Esophagus squamous epithelium (tissue), 5 donors: ENCODE results near the gene METRN. TPM values are rescaled to one million over a fixed set of nuclear protein-coding genes. Genes with fewer than 3 reads are reported as not detected.
A peak's percentile ranks its signal among the peaks of the same experiment; 100 is the strongest.

Experiments used
- DNase-seq: peaks from one replicate; lab custom pipeline; 2025; lab: John Stamatoyannopoulos, UW
- H3K27ac ChIP-seq, 4 donors: fragments of 200-600 bp; sonication (generic); one replicate each; pipeline ENCODE4 v1.5.1; 2016 to 2019; ENCODE audit warnings: mild to moderate bottlenecking in 1 of 4
- H3K27me3 ChIP-seq, 4 donors: fragments of 200-600 bp; sonication (generic); 1 replicate in 3 of 4; 2 replicates in 1 of 4; pipeline versions ENCODE4 v1.5.1 to v1.6.0; 2017 to 2021; ENCODE audit warnings: antibody characterized with exemption in 1 of 4
- H3K36me3 ChIP-seq, 3 donors: fragments of 200-600 bp; sonication (generic); one replicate each; pipeline ENCODE4 v1.5.1; 2016 to 2019
- H3K4me1 ChIP-seq, 3 donors: fragments of 200-600 bp; sonication (generic); one replicate each; pipeline ENCODE4 v1.5.1; 2017 to 2019
- H3K4me3 ChIP-seq, 4 donors: fragments of 200-600 bp; sonication (generic); 1 replicate in 3 of 4; 2 replicates in 1 of 4; pipeline ENCODE4 v1.5.1; 2016 to 2019; ENCODE audit warnings: mild to moderate bottlenecking in 2 of 4, moderate library complexity in 1 of 4
- H3K9me3 ChIP-seq, 3 donors: fragments of 200-600 bp; sonication (generic); one replicate each; pipeline ENCODE4 v1.5.1; 2016 to 2019
- POLR2A ChIP-seq, 4 donors: fragments of 450-650 bp; IDR thresholded peaks; one replicate each; pipeline ENCODE4 v1.6.1; 2017; ENCODE audit warnings: antibody characterized with exemption in 4 of 4, mild to moderate bottlenecking in 4 of 4, moderate library complexity in 3 of 4
- WGBS, 2 donors: methylation state at CpG; one replicate each; pipeline ENCODE4 v1.1.5; 2018; 5-methylcytosine and 5-hydroxymethylcytosine counted together
- intact Hi-C: fragments of 100-400 bp; cut with DNase I; formaldehyde crosslinking; loops from one replicate; pipeline ENCODE4 v1.15.0; 2022
- total RNA-seq, 4 donors: library from RNA; depleted of rRNA; stranded (reverse); fragments of >200 nt; gene quantifications; one replicate each; pipeline ENCODE4 v1.1.0, GENCODE V29; 2016
- TF ChIP-seq, protein P1 (sequence below), 6 experiments: fragments of 450-650 bp in 4 of 6; fragments of 200-600 bp in 2 of 6; sonication (generic) in 2 of 6; IDR thresholded peaks; one replicate each; pipeline ENCODE4 v1.5.1; 2016 to 2019; ENCODE audit warnings: antibody characterized with exemption in 6 of 6, mild to moderate bottlenecking in 4 of 6, moderate library complexity in 4 of 6
- donor health status: DM: yes; HTN: yes; CAD: no.

Gene METRN
- total RNA-seq, 4 donors from 2014 or later, result 4.2 to 12.7 (median 8.8) TPM

DNA sequence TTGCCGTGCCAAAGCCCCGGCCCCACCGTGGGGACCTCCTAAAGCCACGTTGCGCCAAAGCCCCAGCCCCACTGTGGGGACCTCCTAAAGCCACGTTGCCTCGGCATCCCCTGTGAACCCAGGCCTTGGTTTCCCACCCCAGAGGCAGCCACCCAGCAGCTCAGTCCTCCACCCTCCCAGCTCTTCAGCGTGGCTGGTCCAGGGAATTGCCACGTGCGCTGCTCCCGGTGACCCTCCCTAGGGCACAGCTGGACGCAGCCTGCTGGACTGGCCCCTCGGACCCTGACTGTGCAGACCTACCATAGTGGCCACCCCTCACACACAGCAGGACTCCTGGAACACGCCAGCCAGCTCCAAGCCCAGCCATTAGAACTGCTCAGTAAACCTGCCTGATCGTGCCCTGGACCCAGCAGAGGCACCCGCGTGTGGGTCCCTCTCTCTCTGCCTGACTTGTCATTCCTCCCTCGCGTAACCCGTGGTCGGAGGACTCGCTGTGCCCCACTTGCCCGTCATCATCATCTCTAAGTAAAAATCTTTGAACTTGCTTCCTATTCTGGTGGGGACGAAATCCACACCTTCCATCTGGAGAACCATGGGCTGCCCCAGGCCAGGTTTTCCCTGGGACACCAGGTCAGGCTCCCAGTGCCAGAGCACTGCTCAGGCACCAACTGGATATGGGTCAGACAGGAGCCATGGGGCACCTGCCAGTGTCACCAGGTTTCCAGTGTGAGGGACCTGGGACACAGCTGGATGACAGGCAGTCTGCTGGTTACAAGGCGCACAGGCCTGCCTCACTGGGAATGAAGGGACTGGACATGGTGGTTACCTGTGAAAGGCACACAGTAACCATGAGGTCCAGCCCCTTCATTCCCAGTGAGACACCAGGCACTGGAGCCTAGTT lies 20.3 kb downstream of the METRN start:
- 89 to 93% methylated on average over 11 to 13 of the region's 25 CpGs for WGBS, 2 donors
- TF ChIP-seq, protein P1, sequence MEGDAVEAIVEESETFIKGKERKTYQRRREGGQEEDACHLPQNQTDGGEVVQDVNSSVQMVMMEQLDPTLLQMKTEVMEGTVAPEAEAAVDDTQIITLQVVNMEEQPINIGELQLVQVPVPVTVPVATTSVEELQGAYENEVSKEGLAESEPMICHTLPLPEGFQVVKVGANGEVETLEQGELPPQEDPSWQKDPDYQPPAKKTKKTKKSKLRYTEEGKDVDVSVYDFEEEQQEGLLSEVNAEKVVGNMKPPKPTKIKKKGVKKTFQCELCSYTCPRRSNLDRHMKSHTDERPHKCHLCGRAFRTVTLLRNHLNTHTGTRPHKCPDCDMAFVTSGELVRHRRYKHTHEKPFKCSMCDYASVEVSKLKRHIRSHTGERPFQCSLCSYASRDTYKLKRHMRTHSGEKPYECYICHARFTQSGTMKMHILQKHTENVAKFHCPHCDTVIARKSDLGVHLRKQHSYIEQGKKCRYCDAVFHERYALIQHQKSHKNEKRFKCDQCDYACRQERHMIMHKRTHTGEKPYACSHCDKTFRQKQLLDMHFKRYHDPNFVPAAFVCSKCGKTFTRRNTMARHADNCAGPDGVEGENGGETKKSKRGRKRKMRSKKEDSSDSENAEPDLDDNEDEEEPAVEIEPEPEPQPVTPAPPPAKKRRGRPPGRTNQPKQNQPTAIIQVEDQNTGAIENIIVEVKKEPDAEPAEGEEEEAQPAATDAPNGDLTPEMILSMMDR (IDR thresholded peaks at IDR 0.05), result no peak
- no peak for TF ChIP-seq POLR2A (IDR thresholded peaks at IDR 0.05)
- intact Hi-C loops, result no loop called here

DNA sequence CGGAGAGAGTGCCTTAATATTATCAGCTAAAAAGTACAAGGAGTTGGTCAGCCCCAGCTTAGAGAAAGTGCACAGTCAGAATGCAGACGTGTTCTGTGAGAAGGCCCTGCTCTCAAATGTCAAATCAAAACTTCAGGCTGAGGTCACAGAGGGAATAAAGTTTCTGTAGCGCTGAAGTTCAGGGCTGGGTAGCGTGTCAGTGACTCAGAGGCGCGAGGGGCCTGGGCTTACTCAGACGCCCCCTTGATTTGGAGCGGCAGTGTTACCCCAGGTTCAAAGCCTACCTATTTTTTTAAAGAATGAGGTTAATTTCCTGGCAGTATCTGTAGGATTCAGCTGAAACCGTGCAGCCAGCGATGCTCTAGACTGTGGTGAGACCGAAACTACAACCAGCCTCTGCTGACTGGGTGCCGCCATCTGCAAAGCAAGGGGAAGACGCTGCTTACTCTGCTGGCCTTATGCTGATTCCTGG lies 21.1 kb downstream of the METRN start:
- intact Hi-C loops, result no loop called here
- WGBS, 2 donors, result 89 to 90% methylated on average over 10 to 13 of the region's 13 CpGs
- no peak for TF ChIP-seq POLR2A (IDR thresholded peaks at IDR 0.05)
- TF ChIP-seq, protein P1 (IDR thresholded peaks at IDR 0.05), result no peak
- no peaks in the 10 kb centered on the region for H3K27me3 ChIP-seq
- no peak overlapping the region for H3K27ac ChIP-seq
- peaks cover 11 to 25% (median 11%) of the 10 kb centered on the region in 3 donors for H3K4me1 ChIP-seq
- H3K36me3 ChIP-seq, result peaks cover 35 to 84% (median 35%) of the 10 kb centered on the region in 3 donors
- no peaks in the 10 kb centered on the region for H3K9me3 ChIP-seq
- DNase-seq, result no peak
- H3K4me3 ChIP-seq, result no peak overlapping the region

More for the DNA sequence above, 20.3 kb downstream of the METRN start:
- H3K4me3 ChIP-seq, result no peak overlapping the region
- H3K4me1 ChIP-seq, result peaks cover 8 to 20% (median 10%) of the 10 kb centered on the region in 3 donors
- peaks cover 35 to 92% (median 42%) of the 10 kb centered on the region in 3 donors for H3K36me3 ChIP-seq
- H3K27ac ChIP-seq, result no peak overlapping the region
- H3K27me3 ChIP-seq, result no peaks in the 10 kb centered on the region
- H3K9me3 ChIP-seq, result no peaks in the 10 kb centered on the region
- no peak for DNase-seq

DNA sequence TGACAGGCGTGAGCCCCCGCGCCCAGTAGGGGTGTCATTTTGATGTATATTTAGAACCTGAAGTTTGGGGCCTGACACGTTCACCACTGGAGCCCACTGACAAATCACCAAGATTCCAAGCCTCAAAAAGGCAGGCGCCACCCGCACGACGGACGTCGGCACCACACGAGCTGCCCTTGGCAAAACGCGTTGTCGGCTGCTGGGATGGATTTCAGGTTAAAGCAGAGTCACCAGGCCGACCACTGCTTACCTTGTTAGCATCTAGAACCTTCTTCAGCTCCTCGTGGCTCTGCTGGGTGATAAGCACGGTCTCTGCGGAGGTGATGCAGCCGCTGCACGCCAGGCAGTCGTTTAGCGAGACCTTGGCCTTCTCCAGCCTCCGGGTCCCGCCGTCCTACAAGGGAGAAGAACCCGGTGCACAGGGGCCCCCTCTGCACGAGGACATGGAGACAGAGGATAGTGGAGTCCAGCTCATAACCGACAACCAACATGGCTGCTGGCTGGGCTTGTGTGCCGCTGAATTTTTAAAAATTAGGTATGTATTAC lies 22.1 kb downstream of the METRN start:
- Histone ChIP-seq H3K27me3 (no peaks in the 10 kb centered on the region), H3K4me3 (no peak overlapping the region), H3K27ac (no peak overlapping the region), H3K36me3 (peaks cover 35 to 74% (median 35%) of the 10 kb centered on the region in 3 donors), H3K9me3 (no peaks in the 10 kb centered on the region), H3K4me1 (peaks cover 11 to 33% (median 15%) of the 10 kb centered on the region in 3 donors)
- WGBS, 2 donors, result 94% methylated on average over 14 to 22 of the region's 29 CpGs
- intact Hi-C loops, result no loop called here
- TF ChIP-seq, protein P1 (IDR thresholded peaks at IDR 0.05), result no peak
- TF ChIP-seq POLR2A (IDR thresholded peaks at IDR 0.05), result no peak
- DNase-seq, result no peak

DNA sequence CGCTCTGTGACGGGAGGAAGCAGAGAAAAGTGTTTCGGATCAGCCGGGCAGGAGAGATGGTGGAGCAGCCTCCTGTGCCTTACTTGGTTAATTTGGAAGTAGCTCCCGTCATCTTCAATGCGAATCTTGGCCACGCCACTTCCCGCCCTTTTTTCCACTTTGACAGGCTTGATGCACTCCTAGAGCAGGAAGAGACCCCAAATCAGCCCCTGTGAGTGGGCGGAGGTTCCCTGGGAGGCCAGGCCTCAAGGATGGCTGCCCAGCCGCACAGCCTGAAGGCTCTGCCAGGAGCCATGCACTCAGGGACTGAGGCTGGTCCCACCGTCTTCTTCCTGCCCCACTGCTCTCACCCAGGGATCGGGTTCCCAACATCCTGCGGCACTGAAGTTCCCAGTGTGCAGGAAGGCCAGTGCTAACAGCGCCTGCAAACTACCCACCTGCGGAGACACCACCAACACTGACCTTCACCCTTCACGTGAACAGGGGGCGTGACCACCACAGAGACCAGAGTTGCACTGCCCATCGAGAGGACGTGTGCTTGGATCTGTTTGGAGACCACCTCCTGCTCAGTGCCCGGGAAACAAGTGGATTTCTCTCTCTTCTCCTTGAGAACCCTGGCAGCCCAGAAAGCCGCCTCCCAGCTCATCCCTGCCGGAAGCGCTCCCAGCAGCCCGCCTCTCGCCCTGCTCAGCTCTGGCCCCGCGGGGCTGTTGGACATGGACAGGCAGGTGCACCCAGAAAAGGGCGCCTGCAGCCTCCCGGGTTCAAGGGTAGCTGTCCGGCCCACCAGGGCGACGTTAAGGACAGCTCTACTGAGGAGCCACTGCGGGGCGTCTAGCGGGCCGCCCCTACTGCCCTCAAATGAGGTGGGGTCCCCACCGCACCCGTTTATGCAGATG lies 24.9 kb downstream of the METRN start:
- peak overlapping the region; percentile 72 to 99 (median 95) for H3K4me3 ChIP-seq
- no peak for DNase-seq
- no peaks in the 10 kb centered on the region for H3K9me3 ChIP-seq
- intact Hi-C loops, result no loop called here
- 93% methylated on average over 4 to 8 of the region's 38 CpGs for WGBS, 2 donors
- peak overlapping the region in 3 of 4 donors; percentile 89 to 91 (median 91) for H3K27ac ChIP-seq
- TF ChIP-seq POLR2A (IDR thresholded peaks at IDR 0.05), result no peak
- TF ChIP-seq, protein P1 (IDR thresholded peaks at IDR 0.05), result no peak
- H3K36me3 ChIP-seq, result peaks cover 18 to 46% (median 19%) of the 10 kb centered on the region in 3 donors
- H3K27me3 ChIP-seq, result peaks cover 0 to 8% (median 0%) of the 10 kb centered on the region in 4 donors
- peaks cover 11 to 33% (median 15%) of the 10 kb centered on the region in 3 donors for H3K4me1 ChIP-seq
